ENCODE data around the gene CAP2.

The CAP2 gene

DNA sequence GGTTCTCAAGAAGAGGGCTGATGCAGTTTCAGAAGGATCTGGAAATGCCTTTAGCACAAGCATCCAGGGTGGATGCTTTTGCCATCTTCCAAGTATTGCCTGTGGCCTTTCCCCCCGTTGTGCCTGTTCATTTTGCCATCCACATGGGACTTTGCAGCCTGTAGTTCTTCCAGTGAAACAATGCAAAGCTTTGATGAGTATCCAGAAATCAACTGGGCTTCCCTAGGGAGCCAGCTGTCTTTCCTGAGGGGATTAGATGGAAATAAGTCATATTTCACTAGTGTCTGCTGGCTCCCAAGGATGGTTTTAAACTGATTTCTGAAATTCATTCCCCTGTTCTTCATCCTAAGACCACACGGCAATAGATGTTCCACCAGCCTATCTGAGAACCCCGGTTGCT is 63.3 kb downstream of the CAP2 start:
- TF ChIP-seq CSDC2 (CRISPR knock-in tag; IDR thresholded peaks at IDR 0.05), result no peak
- TF ChIP-seq TOX (CRISPR knock-in tag; IDR thresholded peaks at IDR 0.05; ENCODE audit: borderline replicate concordance), result no peak
- TF ChIP-seq, protein P1, sequence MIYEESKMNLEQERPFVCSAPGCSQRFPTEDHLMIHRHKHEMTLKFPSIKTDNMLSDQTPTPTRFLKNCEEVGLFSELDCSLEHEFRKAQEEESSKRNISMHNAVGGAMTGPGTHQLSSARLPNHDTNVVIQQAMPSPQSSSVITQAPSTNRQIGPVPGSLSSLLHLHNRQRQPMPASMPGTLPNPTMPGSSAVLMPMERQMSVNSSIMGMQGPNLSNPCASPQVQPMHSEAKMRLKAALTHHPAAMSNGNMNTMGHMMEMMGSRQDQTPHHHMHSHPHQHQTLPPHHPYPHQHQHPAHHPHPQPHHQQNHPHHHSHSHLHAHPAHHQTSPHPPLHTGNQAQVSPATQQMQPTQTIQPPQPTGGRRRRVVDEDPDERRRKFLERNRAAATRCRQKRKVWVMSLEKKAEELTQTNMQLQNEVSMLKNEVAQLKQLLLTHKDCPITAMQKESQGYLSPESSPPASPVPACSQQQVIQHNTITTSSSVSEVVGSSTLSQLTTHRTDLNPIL (CRISPR knock-in tag; IDR thresholded peaks at IDR 0.05; ENCODE audit: low read depth), result no peak
- TF ChIP-seq ESRRG (CRISPR knock-in tag; IDR thresholded peaks at IDR 0.05), result no peak
- TF ChIP-seq ZNF565 (CRISPR knock-in tag; conservative IDR thresholded peaks at IDR 0.05; ENCODE audit: low read depth), result no peak
- no peak for TF ChIP-seq ISL1 (CRISPR knock-in tag; IDR thresholded peaks at IDR 0.05)
- TF ChIP-seq BACH2 (CRISPR knock-in tag; IDR thresholded peaks at IDR 0.05; ENCODE audit: borderline replicate concordance), result no peak
- TF ChIP-seq TCF4 (CRISPR knock-in tag; IDR thresholded peaks at IDR 0.05; ENCODE audit: borderline replicate concordance), result no peak
- no peak for TF ChIP-seq ZFP3 (CRISPR knock-in tag; IDR thresholded peaks at IDR 0.05)
- TF ChIP-seq, protein P2, sequence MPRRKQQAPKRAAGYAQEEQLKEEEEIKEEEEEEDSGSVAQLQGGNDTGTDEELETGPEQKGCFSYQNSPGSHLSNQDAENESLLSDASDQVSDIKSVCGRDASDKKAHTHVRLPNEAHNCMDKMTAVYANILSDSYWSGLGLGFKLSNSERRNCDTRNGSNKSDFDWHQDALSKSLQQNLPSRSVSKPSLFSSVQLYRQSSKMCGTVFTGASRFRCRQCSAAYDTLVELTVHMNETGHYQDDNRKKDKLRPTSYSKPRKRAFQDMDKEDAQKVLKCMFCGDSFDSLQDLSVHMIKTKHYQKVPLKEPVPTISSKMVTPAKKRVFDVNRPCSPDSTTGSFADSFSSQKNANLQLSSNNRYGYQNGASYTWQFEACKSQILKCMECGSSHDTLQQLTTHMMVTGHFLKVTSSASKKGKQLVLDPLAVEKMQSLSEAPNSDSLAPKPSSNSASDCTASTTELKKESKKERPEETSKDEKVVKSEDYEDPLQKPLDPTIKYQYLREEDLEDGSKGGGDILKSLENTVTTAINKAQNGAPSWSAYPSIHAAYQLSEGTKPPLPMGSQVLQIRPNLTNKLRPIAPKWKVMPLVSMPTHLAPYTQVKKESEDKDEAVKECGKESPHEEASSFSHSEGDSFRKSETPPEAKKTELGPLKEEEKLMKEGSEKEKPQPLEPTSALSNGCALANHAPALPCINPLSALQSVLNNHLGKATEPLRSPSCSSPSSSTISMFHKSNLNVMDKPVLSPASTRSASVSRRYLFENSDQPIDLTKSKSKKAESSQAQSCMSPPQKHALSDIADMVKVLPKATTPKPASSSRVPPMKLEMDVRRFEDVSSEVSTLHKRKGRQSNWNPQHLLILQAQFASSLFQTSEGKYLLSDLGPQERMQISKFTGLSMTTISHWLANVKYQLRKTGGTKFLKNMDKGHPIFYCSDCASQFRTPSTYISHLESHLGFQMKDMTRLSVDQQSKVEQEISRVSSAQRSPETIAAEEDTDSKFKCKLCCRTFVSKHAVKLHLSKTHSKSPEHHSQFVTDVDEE (CRISPR knock-in tag; IDR thresholded peaks at IDR 0.05), result no peak
- no peak for TF ChIP-seq OSR1 (CRISPR knock-in tag; IDR thresholded peaks at IDR 0.05)
- no peak for TF ChIP-seq SNAI2 (CRISPR knock-in tag; IDR thresholded peaks at IDR 0.05)
- TF ChIP-seq PPARA (CRISPR knock-in tag; IDR thresholded peaks at IDR 0.05; ENCODE audit: borderline replicate concordance), result no peak
- TF ChIP-seq ZC3H10 (CRISPR knock-in tag; IDR thresholded peaks at IDR 0.05), result no peak
- no peak for TF ChIP-seq RARB (CRISPR knock-in tag; IDR thresholded peaks at IDR 0.05)
- TF ChIP-seq ARNTL (CRISPR knock-in tag; IDR thresholded peaks at IDR 0.05; ENCODE audit: borderline replicate concordance, low read depth), result no peak
- TF ChIP-seq, protein P3, sequence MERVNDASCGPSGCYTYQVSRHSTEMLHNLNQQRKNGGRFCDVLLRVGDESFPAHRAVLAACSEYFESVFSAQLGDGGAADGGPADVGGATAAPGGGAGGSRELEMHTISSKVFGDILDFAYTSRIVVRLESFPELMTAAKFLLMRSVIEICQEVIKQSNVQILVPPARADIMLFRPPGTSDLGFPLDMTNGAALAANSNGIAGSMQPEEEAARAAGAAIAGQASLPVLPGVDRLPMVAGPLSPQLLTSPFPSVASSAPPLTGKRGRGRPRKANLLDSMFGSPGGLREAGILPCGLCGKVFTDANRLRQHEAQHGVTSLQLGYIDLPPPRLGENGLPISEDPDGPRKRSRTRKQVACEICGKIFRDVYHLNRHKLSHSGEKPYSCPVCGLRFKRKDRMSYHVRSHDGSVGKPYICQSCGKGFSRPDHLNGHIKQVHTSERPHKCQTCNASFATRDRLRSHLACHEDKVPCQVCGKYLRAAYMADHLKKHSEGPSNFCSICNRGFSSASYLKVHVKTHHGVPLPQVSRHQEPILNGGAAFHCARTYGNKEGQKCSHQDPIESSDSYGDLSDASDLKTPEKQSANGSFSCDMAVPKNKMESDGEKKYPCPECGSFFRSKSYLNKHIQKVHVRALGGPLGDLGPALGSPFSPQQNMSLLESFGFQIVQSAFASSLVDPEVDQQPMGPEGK (CRISPR knock-in tag; IDR thresholded peaks at IDR 0.05; ENCODE audit: borderline replicate concordance), result no peak
- no peak for ATAC-seq

DNA sequence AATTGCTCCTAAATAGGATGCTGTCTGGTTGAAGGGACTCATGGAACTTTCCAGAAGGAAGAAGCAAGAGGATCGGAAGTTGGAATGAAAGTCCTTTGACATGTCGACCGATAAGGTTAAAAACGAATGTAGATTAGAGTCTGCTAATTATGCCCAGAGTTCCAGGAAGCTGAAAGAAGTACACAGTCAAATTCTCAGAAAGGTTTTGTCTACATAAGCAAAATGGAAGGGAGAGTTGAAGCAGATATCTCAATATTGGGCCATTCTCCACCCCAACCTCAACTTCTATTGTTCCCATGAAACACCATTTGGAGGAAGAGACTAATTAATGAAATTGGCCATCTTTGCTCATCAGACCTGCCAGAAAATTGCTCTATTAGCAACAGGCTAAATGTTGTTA is 64.0 kb downstream of the CAP2 start:
- TF ChIP-seq, protein P1 (CRISPR knock-in tag; IDR thresholded peaks at IDR 0.05; ENCODE audit: low read depth), result no peak
- TF ChIP-seq, protein P4, sequence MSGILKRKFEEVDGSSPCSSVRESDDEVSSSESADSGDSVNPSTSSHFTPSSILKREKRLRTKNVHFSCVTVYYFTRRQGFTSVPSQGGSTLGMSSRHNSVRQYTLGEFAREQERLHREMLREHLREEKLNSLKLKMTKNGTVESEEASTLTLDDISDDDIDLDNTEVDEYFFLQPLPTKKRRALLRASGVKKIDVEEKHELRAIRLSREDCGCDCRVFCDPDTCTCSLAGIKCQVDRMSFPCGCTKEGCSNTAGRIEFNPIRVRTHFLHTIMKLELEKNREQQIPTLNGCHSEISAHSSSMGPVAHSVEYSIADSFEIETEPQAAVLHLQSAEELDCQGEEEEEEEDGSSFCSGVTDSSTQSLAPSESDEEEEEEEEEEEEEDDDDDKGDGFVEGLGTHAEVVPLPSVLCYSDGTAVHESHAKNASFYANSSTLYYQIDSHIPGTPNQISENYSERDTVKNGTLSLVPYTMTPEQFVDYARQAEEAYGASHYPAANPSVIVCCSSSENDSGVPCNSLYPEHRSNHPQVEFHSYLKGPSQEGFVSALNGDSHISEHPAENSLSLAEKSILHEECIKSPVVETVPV (CRISPR knock-in tag; IDR thresholded peaks at IDR 0.05), result no peak
- no peak for TF ChIP-seq CSDC2 (CRISPR knock-in tag; IDR thresholded peaks at IDR 0.05)
- no peak for ATAC-seq

DNA sequence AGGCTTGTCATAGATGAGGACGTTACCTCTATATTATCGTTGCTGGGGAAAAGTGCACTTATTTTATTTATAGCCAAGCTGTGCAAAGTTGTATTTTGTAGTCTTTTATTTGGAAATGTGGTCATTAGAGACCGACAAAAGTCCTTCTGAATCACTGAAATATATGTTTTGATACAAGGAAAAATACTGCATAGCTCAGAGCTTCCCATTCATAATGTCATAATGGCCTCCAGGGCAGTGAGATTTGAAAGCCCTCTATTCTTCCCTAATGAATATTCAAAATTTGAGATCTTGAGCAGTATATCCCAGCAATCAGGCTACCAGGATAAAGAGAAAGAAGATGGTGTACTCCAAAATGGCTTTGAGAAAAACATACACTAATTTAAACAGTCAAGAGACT is 64.6 kb downstream of the CAP2 start:
- no peak for ATAC-seq
- TF ChIP-seq RARB (CRISPR knock-in tag; IDR thresholded peaks at IDR 0.05), result no peak
- no peak for TF ChIP-seq OSR1 (CRISPR knock-in tag; IDR thresholded peaks at IDR 0.05)
- TF ChIP-seq, protein P3 (CRISPR knock-in tag; IDR thresholded peaks at IDR 0.05; ENCODE audit: borderline replicate concordance), result no peak
- no peak for TF ChIP-seq CSDC2 (CRISPR knock-in tag; IDR thresholded peaks at IDR 0.05)
- TF ChIP-seq ZFP3 (CRISPR knock-in tag; IDR thresholded peaks at IDR 0.05), result no peak
- TF ChIP-seq, protein P2 (CRISPR knock-in tag; IDR thresholded peaks at IDR 0.05), result no peak
- TF ChIP-seq, protein P5, sequence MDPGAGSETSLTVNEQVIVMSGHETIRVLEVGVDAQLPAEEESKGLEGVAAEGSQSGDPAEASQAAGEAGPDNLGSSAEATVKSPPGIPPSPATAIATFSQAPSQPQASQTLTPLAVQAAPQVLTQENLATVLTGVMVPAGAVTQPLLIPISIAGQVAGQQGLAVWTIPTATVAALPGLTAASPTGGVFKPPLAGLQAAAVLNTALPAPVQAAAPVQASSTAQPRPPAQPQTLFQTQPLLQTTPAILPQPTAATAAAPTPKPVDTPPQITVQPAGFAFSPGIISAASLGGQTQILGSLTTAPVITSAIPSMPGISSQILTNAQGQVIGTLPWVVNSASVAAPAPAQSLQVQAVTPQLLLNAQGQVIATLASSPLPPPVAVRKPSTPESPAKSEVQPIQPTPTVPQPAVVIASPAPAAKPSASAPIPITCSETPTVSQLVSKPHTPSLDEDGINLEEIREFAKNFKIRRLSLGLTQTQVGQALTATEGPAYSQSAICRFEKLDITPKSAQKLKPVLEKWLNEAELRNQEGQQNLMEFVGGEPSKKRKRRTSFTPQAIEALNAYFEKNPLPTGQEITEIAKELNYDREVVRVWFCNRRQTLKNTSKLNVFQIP (CRISPR knock-in tag; IDR thresholded peaks at IDR 0.05; ENCODE audit: borderline replicate concordance, low read depth), result no peak
- TF ChIP-seq ARNTL (CRISPR knock-in tag; IDR thresholded peaks at IDR 0.05; ENCODE audit: borderline replicate concordance, low read depth), result no peak
- no peak for TF ChIP-seq ZFP30 (CRISPR knock-in tag; IDR thresholded peaks at IDR 0.05)
- no peak for TF ChIP-seq ZNF70 (CRISPR knock-in tag; IDR thresholded peaks at IDR 0.05)
